Lower leg skin (tissue), 4 donors: ENCODE data around the gene PRXL2B. TPM values are rescaled to one million over a fixed set of nuclear protein-coding genes. Genes with fewer than 3 reads are reported as not detected.

ENCODE experiments used
- DNase-seq, 2 donors: peaks; one replicate each; pipeline ENCODE4 v3.0.0-alpha.2; 2019; ENCODE audit warnings: low spot score in 2 of 2
- H3K4me3 ChIP-seq: fragments of 200-600 bp; sonication (generic); 2 replicates; pipeline ENCODE4 v1.5.1; 2017; ENCODE audit warnings: mild to moderate bottlenecking, low read depth; ENCODE audit not compliant: poor library complexity, severe bottlenecking
- CTCF ChIP-seq, 3 donors: fragments of 450-650 bp; IDR thresholded peaks; one replicate each; pipeline ENCODE4 v1.5.1; 2016; ENCODE audit warnings: antibody characterized with exemption in 3 of 3, mild to moderate bottlenecking in 3 of 3, moderate library complexity in 2 of 3
- POLR2A ChIP-seq, 2 donors: fragments of 450-650 bp; IDR thresholded peaks; one replicate each; pipeline ENCODE4 v1.6.1; 2016 to 2017; ENCODE audit warnings: antibody characterized with exemption in 2 of 2, mild to moderate bottlenecking in 1 of 2, moderate library complexity in 1 of 2
- WGBS, 2 donors: methylation state at CpG; one replicate each; pipeline ENCODE4 v1.1.5; 2018; 5-methylcytosine and 5-hydroxymethylcytosine counted together
- intact Hi-C: fragments of 100-400 bp; cut with DNase I; formaldehyde crosslinking; loops from one replicate; pipeline ENCODE4 v1.15.0; 2023; ENCODE audit warnings: low total_unique reads
- total RNA-seq, 4 donors: library from RNA; depleted of rRNA; stranded (reverse); fragments of >200 nt; gene quantifications; one replicate each; pipeline ENCODE4 v1.1.0, GENCODE V29; 2016

Gene PRXL2B
- total RNA-seq, 4 donors from 2014 or later = 5.6 to 16.4 (median 12.0) TPM

- TF ChIP-seq CTCF (IDR thresholded peaks at IDR 0.05) (no peak), POLR2A (IDR thresholded peaks at IDR 0.05) (no peak)
- H3K4me3 ChIP-seq = no peak overlapping the region
- no peak for DNase-seq
- intact Hi-C loops = no loop called here
- WGBS, 2 donors = 5 to 18% methylated on average over 18 to 24 of the region's 24 CpGs
Measured at GRCh38 chr1:2611031-2611501, 24.5 kb downstream of the PRXL2B start.

- intact Hi-C loops = no loop called here
- no peak overlapping the region for H3K4me3 ChIP-seq
- TF ChIP-seq POLR2A (IDR thresholded peaks at IDR 0.05) (no peak), CTCF (IDR thresholded peaks at IDR 0.05) (no peak)
- 70 to 82% methylated on average over 18 to 19 of the region's 19 CpGs for WGBS, 2 donors
- no peak for DNase-seq
Measured at GRCh38 chr1:2611621-2612437, 25.3 kb downstream of the PRXL2B start.

GRCh38 chr1:2612591-2613365 lies 26.2 kb downstream of the PRXL2B start:
- intact Hi-C loops = no loop called here
- DNase-seq = no peak
- TF ChIP-seq POLR2A (IDR thresholded peaks at IDR 0.05) (no peak), CTCF (IDR thresholded peaks at IDR 0.05) (no peak)
- no peak overlapping the region for H3K4me3 ChIP-seq
- 77 to 84% methylated on average over 11 of the region's 11 CpGs for WGBS, 2 donors

GRCh38 chr1:2614145-2614544 lies 27.6 kb downstream of the PRXL2B start:
- TF ChIP-seq CTCF (IDR thresholded peaks at IDR 0.05) (no peak), POLR2A (IDR thresholded peaks at IDR 0.05) (no peak)
- intact Hi-C loops = no loop called here
- no peak for DNase-seq
- WGBS, 2 donors = 91 to 98% methylated on average over 2 of the region's 2 CpGs
- no peak overlapping the region for H3K4me3 ChIP-seq

GRCh38 chr1:2617971-2618470 lies 31.4 kb downstream of the PRXL2B start:
- intact Hi-C loops = no loop called here
- DNase-seq = no peak
- TF ChIP-seq CTCF (IDR thresholded peaks at IDR 0.05) (no peak), POLR2A (IDR thresholded peaks at IDR 0.05) (no peak)
- 0 to 9% methylated on average over 1 of the region's 1 CpG for WGBS, 2 donors
- H3K4me3 ChIP-seq = no peak overlapping the region
